GM23248 (cell line): ENCODE measurements around the gene HLA-DOA. TPM values are rescaled to one million over a fixed set of nuclear protein-coding genes. Genes with fewer than 3 reads are reported as not detected.

ENCODE experiments used
- DNase-seq: peaks from one replicate; pipeline ENCODE4 v3.0.0-alpha.2; 2015
- H2AFZ ChIP-seq: fragments of 200-600 bp; sonication (generic); 2 replicates; pipeline ENCODE4 v1.6.1; 2016; ENCODE audit warnings: antibody characterized with exemption
- H3F3A ChIP-seq: fragments of 200-600 bp; sonication (generic); 2 replicates; pipeline ENCODE4 v1.6.1; 2016; ENCODE audit warnings: mild to moderate bottlenecking, antibody characterized with exemption, mixed run types; ENCODE audit not compliant: insufficient read depth
- H3K27ac ChIP-seq: fragments of 200-600 bp; sonication (generic); 2 replicates; pipeline ENCODE4 v1.5.1; 2016; ENCODE audit warnings: mild to moderate bottlenecking
- H3K27me3 ChIP-seq: fragments of 200-600 bp; sonication (generic); replicated peaks from 2 replicates; pipeline ENCODE4 v1.6.1; 2016; ENCODE audit warnings: mild to moderate bottlenecking; ENCODE audit not compliant: insufficient read depth
- H3K36me3 ChIP-seq: fragments of 200-600 bp; sonication (generic); 2 replicates; pipeline ENCODE4 v1.6.1; 2016; ENCODE audit warnings: low read depth, mild to moderate bottlenecking
- H3K4me1 ChIP-seq: fragments of 200-600 bp; sonication (generic); 2 replicates; pipeline ENCODE4 v1.6.1; 2016; ENCODE audit warnings: mild to moderate bottlenecking; ENCODE audit not compliant: insufficient read depth
- H3K4me2 ChIP-seq: fragments of 200-600 bp; sonication (generic); one replicate; pipeline ENCODE4 v1.6.1; 2016; ENCODE audit warnings: mild to moderate bottlenecking; ENCODE audit not compliant: unreplicated experiment
- H3K4me3 ChIP-seq: fragments of 200-600 bp; sonication (generic); 2 replicates; pipeline ENCODE4 v1.5.1; 2016; ENCODE audit warnings: mild to moderate bottlenecking
- H3K79me2 ChIP-seq: fragments of 200-600 bp; sonication (generic); 2 replicates; pipeline ENCODE4 v1.6.1; 2016; ENCODE audit warnings: mild to moderate bottlenecking; ENCODE audit not compliant: insufficient read depth
- H3K9ac ChIP-seq: fragments of 200-600 bp; sonication (generic); 2 replicates; pipeline ENCODE4 v1.6.1; 2016; ENCODE audit warnings: mild to moderate bottlenecking
- H3K9me2 ChIP-seq: fragments of 200-600 bp; sonication (generic); 2 replicates; pipeline ENCODE4 v1.6.1; 2016; ENCODE audit warnings: mixed run types, mild to moderate bottlenecking, moderate library complexity; ENCODE audit not compliant: insufficient read depth
- H3K9me3 ChIP-seq: fragments of 200-600 bp; sonication (generic); one replicate; pipeline ENCODE4 v1.6.1; 2017; ENCODE audit warnings: low read depth
- H4K20me1 ChIP-seq: fragments of 200-600 bp; sonication (generic); 2 replicates; pipeline ENCODE4 v1.6.0; 2016; ENCODE audit not compliant: insufficient read depth
- EZH2 ChIP-seq: fragments of 200-600 bp; sonication (generic); IDR thresholded peaks from 2 replicates; pipeline ENCODE4 v1.6.1; 2018; ENCODE audit warnings: antibody characterized with exemption, mild to moderate bottlenecking; ENCODE audit not compliant: insufficient read depth, poor library complexity, severe bottlenecking
- EZH2phosphoT487 ChIP-seq: fragments of 200-600 bp; sonication (generic); IDR thresholded peaks from 2 replicates; pipeline ENCODE4 v1.6.1; 2018; ENCODE audit warnings: antibody characterized with exemption, moderate library complexity, mild to moderate bottlenecking, low read depth; ENCODE audit not compliant: insufficient read depth
- WGBS, 2 experiments: methylation state at CpG; one replicate each; pipeline ENCODE4 v1.1.6; 2015 to 2017; ENCODE audit warnings: low lambda C conversion rate in 2 of 2, low coverage in 1 of 2; ENCODE audit errors: missing lambda C conversion rate in 2 of 2; 5-methylcytosine and 5-hydroxymethylcytosine counted together
- in situ Hi-C: fragments of 300-500 bp; cut with MboI; formaldehyde crosslinking; loops from 2 replicates; pipeline ENCODE4 v1.15.0; 2020
- polyA plus RNA-seq: library from polyadenylated mRNA; unstranded; fragments of >200 nt; fragmentation: Nextera tagmentation; extraction: Ambion mirVana; gene quantifications from 2 replicates; pipeline ENCODE4 v1.2.1, GENCODE V29; 2016
- total RNA-seq: library from RNA; depleted of rRNA; stranded (reverse); fragments of >200 nt; shearing (Covaris generic); gene quantifications from 2 replicates; pipeline ENCODE4 v1.2.3, GENCODE V29; 2014

Gene HLA-DOA
- total and polyA plus RNA-seq, 2 experiments from 2014 or later, result 0.18 TPM; not detected in 1

DNA sequence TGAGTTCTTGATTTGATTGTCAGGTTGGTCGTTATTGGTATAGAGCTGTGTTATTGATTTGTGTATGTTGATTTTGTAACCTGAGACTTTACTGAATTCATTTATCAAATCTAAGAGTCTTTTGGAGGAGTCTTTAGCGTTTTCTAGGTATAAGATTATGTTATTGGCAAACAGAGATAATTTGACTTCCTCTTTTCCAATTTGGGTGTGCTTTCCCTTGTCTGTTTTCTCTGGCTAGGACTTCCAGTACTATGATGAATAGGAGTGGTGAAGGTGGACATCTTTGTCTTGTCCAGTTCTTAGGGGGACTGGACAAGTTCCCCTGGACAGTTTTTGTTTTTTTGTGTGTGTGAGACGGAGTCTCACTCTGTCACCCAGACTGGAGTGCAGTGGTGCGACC is 17.4 kb downstream of the HLA-DOA start:
- Histone ChIP-seq H3K9me3 (no peaks in the 10 kb centered on the region), H3K27ac (no peak overlapping the region), H3K4me3 (no peak overlapping the region), H3K9ac (no peak overlapping the region), H3K36me3 (no peaks in the 10 kb centered on the region), H4K20me1 (no peaks in the 10 kb centered on the region), H3K27me3 (peaks cover 33% of the 10 kb centered on the region; the same call in 1 of the 2 replicates), H3K4me2 (no peak overlapping the region), H3K9me2 (no peaks in the 10 kb centered on the region), H2AFZ (no peak overlapping the region), H3K4me1 (no peaks in the 10 kb centered on the region), H3F3A (no peaks in the 10 kb centered on the region), H3K79me2 (no peaks in the 10 kb centered on the region)
- no peak for TF ChIP-seq EZH2phosphoT487
- TF ChIP-seq EZH2, result no peak
- in situ Hi-C loops, result no loop called here
- DNase-seq, result no peak
- WGBS, 2 experiments, result 58 to 59% methylated on average over 4 of the region's 4 CpGs

DNA sequence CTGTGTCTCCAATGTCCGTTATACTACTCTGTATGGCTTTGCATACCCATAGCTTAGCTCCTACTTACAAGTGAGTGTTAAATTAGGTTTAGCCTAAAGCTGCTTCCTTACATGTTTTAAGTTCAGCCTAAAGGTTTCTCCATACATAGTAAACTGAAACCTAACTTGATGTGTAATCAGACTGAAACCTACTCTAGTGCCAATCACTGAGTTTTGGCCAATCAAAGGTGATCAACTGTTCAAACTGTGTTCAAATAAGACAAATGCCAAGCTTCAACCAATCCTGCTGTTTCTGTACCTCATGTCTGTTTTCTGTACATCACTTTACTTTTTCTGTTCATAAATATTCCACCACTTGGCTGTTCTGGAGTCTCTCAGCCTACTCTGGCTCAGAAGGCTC is 20.0 kb downstream of the HLA-DOA start:
- DNase-seq, result no peak
- in situ Hi-C loops, result loop anchor here (10.0 kb wide), 1 partner anchor 95 kb away; no protein-coding TSS in a partner anchor
- Histone ChIP-seq H3K9me3 (no peaks in the 10 kb centered on the region), H3K27ac (no peak overlapping the region), H4K20me1 (no peaks in the 10 kb centered on the region; the same call in 1 of the 2 replicates), H3K4me1 (no peaks in the 10 kb centered on the region), H3K4me3 (no peak overlapping the region), H3K27me3 (peaks cover 17% of the 10 kb centered on the region; the same call in 1 of the 2 replicates), H3K9ac (no peak overlapping the region), H2AFZ (no peak overlapping the region), H3K79me2 (no peaks in the 10 kb centered on the region), H3K36me3 (no peaks in the 10 kb centered on the region), H3K9me2 (no peaks in the 10 kb centered on the region), H3K4me2 (no peak overlapping the region), H3F3A (peaks cover 6% of the 10 kb centered on the region)
- WGBS, 2 experiments, result 80 to 83% methylated on average over 1 of the region's 1 CpG
- no peak for TF ChIP-seq EZH2

DNA sequence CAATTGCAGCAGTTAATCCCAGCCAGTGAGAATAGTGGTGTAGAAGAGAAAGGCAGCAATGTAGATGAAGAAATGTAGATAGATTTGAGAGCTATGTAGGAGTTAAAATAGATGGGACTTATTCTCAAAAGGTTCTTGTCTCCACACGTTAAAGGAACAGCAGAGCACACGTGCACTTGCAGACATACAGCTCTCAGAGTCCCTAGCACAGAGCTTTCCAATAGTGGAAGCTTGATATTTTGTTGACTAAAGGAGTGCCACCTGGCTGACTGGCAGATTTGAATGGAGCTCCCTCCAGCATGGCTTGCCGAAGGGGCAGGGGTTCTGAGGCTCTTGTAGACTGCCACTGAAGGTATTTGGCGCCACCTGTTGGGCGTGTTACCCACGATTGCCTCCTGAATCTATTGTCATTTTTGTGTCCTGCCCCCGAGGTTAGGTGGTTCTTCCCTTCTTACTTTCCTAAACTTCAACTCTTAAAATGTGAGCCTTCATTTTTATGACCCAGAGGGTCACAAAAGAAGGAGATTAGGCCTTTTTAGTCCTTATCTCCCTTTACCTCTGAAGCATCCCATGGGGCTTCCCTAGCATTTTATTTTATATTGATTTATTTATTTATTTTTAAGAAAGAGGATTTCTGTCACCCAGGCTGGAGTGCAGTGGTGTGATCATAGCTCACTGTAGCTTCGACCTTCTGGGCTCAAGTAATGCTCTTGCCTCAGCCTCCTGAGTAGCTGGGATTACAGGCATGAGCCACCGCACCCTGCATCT is 24.6 kb downstream of the HLA-DOA start:
- 11 to 12% methylated on average over 9 of the region's 9 CpGs for WGBS, 2 experiments
- Histone ChIP-seq H3K27me3 (no peaks in the 10 kb centered on the region), H3K9me3 (no peaks in the 10 kb centered on the region), H3K27ac (peak overlapping the region; percentile 29; the same call in 1 of the 2 replicates), H3K79me2 (peaks cover 23% of the 10 kb centered on the region), H4K20me1 (no peaks in the 10 kb centered on the region; the same call in 1 of the 2 replicates), H3F3A (peaks cover 52% of the 10 kb centered on the region), H3K4me1 (no peaks in the 10 kb centered on the region), H3K36me3 (peaks cover 28% of the 10 kb centered on the region), H3K4me2 (no peak overlapping the region), H3K9me2 (no peaks in the 10 kb centered on the region), H2AFZ (no peak overlapping the region), H3K4me3 (no peak overlapping the region), H3K9ac (no peak overlapping the region)
- peak; percentile 86 for DNase-seq
- in situ Hi-C loops, result loop anchor here (10.0 kb wide), 1 partner anchor 90 kb away; no protein-coding TSS in a partner anchor
- TF ChIP-seq EZH2phosphoT487 (no peak), EZH2 (no peak)

DNA sequence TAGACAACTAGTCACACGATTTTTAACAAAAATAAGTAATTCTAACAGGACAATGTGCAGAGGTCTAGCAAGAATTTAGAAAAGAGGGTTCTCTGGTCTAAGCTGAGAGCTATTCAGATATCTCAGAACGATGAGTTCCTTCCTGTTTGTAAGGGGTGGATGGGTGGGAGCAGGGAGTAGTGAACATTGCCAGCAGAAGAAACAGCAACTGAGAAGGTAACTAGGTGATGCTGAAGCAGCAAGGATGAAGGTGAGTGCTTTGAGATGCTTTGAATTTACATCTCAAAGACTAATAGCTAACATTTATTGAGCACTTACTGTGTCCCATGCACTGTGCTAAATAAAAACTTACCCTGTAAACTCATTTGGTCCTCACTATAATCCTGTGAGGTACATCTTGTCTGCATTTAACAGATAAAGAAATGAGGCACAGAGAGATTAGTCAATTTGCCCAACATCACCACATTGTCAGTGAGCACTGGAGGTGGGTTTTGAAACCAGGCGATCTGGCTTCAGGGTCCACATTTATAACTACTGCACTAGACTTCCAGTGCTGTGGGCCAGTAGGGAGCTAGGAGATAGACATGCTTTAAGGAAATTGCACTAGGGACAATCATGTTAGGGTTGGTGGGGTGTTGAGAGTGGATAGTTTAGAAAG is 25.3 kb downstream of the HLA-DOA start:
- no peak for DNase-seq
- H3K36me3 ChIP-seq, result peaks cover 35% of the 10 kb centered on the region
- H3K27ac ChIP-seq, result peak overlapping the region; percentile 29
- no peaks in the 10 kb centered on the region for H3K4me1 ChIP-seq
- H3K4me2 ChIP-seq, result no peak overlapping the region
- no peak overlapping the region for H3K9ac ChIP-seq
- no peaks in the 10 kb centered on the region for H3K9me2 ChIP-seq
- no peaks in the 10 kb centered on the region for H3K9me3 ChIP-seq
- peaks cover 2% of the 10 kb centered on the region; the same call in 1 of the 2 replicates for H4K20me1 ChIP-seq
- no peak overlapping the region for H2AFZ ChIP-seq
- in situ Hi-C loops, result loop anchor here (10.0 kb wide), 1 partner anchor 89 kb away; no protein-coding TSS in a partner anchor
- no peak overlapping the region for H3K4me3 ChIP-seq
- no peaks in the 10 kb centered on the region for H3K27me3 ChIP-seq
- TF ChIP-seq EZH2phosphoT487, result no peak
- TF ChIP-seq EZH2, result no peak
- peaks cover 59% of the 10 kb centered on the region for H3F3A ChIP-seq
- H3K79me2 ChIP-seq, result peaks cover 30% of the 10 kb centered on the region
- WGBS, 2 experiments, result 33% methylated on average over 3 of the region's 3 CpGs
